Esophagus muscularis mucosa (tissue), 3 donors: ENCODE measurements around the gene C5orf52.
"Not testable (repeated sequence)": the region's sequence is repeated elsewhere in the genome, so short reads cannot be mapped to it uniquely, and the experiment has no call there.

ENCODE experiments used
- POLR2A ChIP-seq: fragments of 450-650 bp; IDR thresholded peaks from one replicate; pipeline ENCODE4 v1.6.1; 2017; ENCODE audit warnings: antibody characterized with exemption, moderate library complexity, mild to moderate bottlenecking, low read depth
- TF ChIP-seq, protein P1 (sequence below), 3 experiments: fragments of 200-600 bp in 2 of 3; fragments of 450-650 bp in 1 of 3; sonication (generic) in 2 of 3; IDR thresholded peaks; one replicate each; pipeline ENCODE4 v1.5.1; 2017 to 2019; ENCODE audit warnings: antibody characterized with exemption in 3 of 3, mild to moderate bottlenecking in 2 of 3, moderate library complexity in 1 of 3

DNA sequence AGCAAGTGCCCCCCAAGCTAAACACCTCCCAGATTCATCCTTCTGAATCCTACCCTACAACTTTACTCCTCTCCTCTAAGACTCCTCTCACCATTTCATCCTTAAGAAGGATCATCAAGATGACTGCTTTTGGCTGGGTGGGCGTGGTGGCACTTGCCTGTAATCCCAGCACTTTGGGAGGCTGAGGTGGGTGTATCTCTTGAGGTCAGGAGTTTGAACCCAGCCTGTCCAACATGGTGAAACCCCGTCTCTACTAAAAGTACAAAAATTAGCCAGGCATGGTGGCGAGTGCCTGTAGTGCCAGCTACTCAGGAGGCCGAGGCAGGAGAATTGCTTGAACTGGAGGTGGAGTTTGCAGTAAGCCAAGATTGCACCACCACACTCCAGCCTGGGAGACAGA lies 3.0 kb downstream of the C5orf52 start:
- TF ChIP-seq, protein P1, sequence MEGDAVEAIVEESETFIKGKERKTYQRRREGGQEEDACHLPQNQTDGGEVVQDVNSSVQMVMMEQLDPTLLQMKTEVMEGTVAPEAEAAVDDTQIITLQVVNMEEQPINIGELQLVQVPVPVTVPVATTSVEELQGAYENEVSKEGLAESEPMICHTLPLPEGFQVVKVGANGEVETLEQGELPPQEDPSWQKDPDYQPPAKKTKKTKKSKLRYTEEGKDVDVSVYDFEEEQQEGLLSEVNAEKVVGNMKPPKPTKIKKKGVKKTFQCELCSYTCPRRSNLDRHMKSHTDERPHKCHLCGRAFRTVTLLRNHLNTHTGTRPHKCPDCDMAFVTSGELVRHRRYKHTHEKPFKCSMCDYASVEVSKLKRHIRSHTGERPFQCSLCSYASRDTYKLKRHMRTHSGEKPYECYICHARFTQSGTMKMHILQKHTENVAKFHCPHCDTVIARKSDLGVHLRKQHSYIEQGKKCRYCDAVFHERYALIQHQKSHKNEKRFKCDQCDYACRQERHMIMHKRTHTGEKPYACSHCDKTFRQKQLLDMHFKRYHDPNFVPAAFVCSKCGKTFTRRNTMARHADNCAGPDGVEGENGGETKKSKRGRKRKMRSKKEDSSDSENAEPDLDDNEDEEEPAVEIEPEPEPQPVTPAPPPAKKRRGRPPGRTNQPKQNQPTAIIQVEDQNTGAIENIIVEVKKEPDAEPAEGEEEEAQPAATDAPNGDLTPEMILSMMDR (IDR thresholded peaks at IDR 0.05): not testable (repeated sequence)
- TF ChIP-seq POLR2A: not testable (repeated sequence)
